HG02759 (cell line): ENCODE measurements around the gene ACTA2.

ENCODE experiments used
- ATAC-seq: cut with Tn5 transposase; IDR thresholded peaks from one replicate; pipeline ENCODE4 v1.9.1; 2021; ENCODE audit warnings: mild to moderate bottlenecking, moderate library complexity; ENCODE audit not compliant: unreplicated experiment

Gene ACTA2

GRCh38 chr10:88982366-88982765 is 29.8 kb upstream of the ACTA2 start:
- ATAC-seq: no peak

GRCh38 chr10:88981435-88981834 is 28.9 kb upstream of the ACTA2 start:
- ATAC-seq: no peak

- ATAC-seq: no peak
These were observed 28.2 kb upstream of the ACTA2 start for GRCh38 chr10:88980800-88981199.

- ATAC-seq: no peak
These were observed 27.7 kb upstream of the ACTA2 start for GRCh38 chr10:88980247-88980646.

DNA sequence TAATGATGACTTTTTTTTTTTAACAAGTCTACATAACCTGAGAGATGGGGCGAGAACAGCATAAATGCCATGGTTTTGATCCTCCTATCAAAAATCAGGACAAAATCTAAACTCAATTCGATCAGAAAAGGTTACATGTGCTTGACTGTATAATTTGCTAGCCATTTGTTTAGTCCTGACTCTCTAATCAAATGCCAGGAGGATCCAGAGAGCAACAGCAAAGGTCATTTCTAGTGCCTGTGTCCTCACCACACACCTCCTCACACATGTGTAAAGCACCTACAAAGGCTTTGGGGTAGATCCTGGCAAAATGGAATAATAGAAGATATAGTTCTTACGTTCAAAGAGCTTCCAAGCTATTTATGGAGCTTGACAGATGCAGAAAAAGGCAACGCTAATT is 27.0 kb upstream of the ACTA2 start:
- ATAC-seq: no peak

GRCh38 chr10:88979153-88979562 is 26.6 kb upstream of the ACTA2 start:
- no peak for ATAC-seq

- ATAC-seq: no peak
These were observed 25.9 kb upstream of the ACTA2 start for GRCh38 chr10:88978463-88978862.

DNA sequence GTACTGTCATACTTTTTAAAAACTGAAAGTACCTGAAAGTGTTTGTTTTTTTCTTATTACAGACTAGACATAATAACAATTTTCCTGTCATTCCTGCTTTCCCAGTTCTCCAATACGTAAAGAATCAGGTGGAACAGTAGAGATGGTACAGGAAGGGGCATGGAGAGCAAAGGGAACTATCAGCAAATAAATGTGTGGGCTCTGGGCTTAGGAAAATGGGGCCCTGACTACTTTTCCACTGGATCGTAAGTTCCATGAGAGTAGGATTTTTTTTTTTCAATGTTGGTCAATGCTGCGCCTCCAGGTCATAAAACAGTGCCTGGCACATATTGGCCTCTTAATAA is 22.8 kb upstream of the ACTA2 start:
- no peak for ATAC-seq

DNA sequence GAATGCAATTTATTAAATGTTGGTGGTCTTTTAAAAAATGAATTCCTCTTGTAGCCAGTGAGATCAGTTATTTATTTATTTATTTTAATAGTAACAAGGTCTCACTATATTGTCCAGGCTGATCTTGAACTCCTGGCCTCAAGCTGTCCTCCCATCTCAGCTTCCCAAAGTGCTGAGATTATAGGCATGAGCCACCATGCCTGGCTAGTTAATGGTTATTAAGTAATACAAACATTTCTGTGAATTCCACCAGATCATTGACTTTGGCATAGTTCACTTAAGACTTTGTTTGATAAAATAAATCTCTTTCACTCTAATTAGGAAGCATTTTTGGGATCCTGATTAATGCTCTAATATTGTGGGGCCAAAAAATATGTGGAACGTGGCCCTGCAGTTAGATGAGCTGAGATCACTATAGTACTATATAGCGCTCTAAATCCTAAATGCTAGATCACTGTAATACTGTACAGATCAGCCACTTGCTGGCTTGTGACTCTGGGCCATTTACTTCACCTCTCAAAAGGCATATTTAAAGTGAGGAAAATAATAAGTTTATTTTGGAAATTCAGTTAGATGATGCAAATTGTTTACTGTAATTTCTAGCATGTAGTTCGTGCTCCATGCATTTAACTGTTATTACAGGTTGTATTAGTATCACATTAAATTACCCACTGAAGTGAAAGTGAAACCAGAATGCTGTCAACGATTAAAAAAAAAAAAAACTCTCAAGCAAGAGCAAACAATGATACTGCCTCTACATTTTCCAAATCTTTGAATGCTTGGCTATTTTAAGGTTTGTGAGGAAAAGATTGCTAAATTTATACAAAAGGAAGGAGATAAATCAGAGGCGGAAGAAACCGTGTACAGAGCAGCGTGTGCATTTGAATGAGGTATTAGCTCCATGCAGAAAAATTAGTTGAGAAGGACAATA is 22.1 kb upstream of the ACTA2 start:
- no peak for ATAC-seq

GRCh38 chr10:88974012-88974411 is 21.4 kb upstream of the ACTA2 start:
- ATAC-seq: no peak

- ATAC-seq: no peak
These were observed 18.9 kb upstream of the ACTA2 start for GRCh38 chr10:88971221-88972061.

GRCh38 chr10:88968391-88968790 is 15.8 kb upstream of the ACTA2 start:
- ATAC-seq: no peak

- ATAC-seq: no peak
These were observed 14.2 kb upstream of the ACTA2 start for GRCh38 chr10:88966797-88967196.

DNA sequence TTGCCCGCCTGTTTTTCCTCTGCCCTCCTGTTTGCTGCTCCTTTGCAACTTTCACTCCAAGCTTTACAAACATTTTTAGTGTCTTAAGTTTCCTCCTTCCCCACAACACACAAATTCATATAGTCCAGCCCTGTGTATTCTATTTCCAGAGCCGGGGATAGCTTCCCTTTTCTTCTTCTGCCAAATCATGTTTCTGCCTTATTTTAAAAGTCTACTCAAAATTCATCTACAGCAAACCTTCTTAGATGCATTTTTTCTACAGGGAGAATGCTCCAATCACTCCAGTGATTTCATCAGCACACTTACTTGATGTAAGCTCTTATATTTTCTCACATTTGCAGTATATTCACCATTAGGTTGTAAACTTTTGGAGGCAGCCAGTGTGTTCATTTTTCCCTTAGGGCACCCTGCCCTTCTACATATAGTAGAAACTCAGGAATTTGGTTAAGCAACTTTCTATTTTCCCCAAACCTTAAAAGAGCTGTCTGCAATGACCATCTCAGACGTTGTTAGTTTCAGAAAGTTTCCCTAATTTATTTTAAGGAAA is 12.4 kb upstream of the ACTA2 start:
- no peak for ATAC-seq

- no peak for ATAC-seq
These were observed 11.8 kb upstream of the ACTA2 start for GRCh38 chr10:88964360-88964759.

GRCh38 chr10:88963318-88963717 is 10.7 kb upstream of the ACTA2 start:
- ATAC-seq: no peak

GRCh38 chr10:88962336-88962735 is 9.8 kb upstream of the ACTA2 start:
- no peak for ATAC-seq

GRCh38 chr10:88961266-88961665 is 8.7 kb upstream of the ACTA2 start:
- no peak for ATAC-seq

DNA sequence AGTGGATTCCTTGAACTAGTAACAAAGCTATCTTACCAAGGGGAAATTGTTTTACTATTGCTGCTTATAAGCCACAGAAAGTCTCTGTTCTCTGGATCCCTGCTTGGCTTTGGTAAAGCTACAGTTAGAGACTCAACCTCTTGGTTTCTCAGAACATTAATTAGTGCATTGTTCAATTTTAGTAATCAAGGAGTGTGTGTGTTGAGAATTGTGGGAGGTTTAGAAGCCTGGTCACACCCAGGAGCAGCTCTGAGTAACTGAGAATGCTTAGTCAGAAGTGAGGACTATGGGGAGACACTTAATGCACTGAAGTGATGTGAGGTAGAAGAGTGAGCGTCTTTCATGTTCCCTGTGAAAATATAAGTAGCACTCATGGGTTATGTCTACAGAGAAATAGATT is 8.2 kb upstream of the ACTA2 start:
- no peak for ATAC-seq

DNA sequence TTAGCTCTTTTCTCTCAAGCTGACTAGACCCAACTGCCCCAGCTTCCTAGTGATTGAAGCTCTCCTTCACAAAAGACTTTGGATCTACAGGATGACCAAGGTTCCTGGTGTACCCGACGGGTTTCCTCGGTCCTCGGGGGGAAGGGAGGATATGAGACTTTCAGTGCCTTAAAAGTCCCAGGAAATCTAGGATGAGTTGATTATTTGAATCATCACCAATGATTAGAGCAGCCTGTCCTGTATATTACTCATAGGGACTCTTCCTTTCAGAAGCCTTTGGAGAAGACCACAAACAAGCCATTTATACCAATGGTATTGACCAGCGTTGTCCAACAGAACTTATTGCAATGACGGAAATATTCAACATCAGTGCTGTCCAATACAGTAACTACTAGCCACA is 6.1 kb upstream of the ACTA2 start:
- ATAC-seq: no peak

DNA sequence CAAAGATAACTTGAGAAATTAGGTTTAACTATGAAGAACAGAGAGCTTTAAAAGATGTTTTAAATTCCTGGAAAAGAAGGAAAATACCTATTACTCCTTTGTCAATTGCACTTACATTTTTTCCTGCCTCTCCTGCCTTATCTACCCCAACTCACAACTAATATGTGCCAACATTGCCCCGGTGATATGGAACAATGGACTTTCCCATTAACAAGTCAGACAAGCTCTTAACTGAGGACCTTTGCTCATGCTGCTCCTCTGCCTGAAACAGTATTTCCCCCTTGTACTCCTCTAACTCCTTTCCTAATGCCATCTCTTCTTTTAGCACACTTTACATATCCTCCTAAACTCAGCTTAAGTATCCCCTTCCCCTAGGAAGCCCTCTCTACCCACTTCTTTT is 4.8 kb upstream of the ACTA2 start:
- no peak for ATAC-seq
